HG02970 (cell line): ENCODE data around the gene PRCD.
"Not testable (repeated sequence)": the region's sequence is repeated elsewhere in the genome, so short reads cannot be mapped to it uniquely, and the experiment has no call there.

Source experiments
- ATAC-seq: cut with Tn5 transposase; IDR thresholded peaks from one replicate; pipeline ENCODE4 v1.9.1; 2021; ENCODE audit warnings: mild to moderate bottlenecking, moderate library complexity, moderate number of reproducible peaks; ENCODE audit not compliant: unreplicated experiment, low FRiP score

The PRCD gene

GRCh38 chr17:76502341-76503211 lies 37.3 kb upstream of the PRCD start:
- ATAC-seq: no peak

- ATAC-seq: no peak
Measured at GRCh38 chr17:76504117-76504516, 35.7 kb upstream of the PRCD start.

- no peak for ATAC-seq
Measured at GRCh38 chr17:76506408-76507345, 33.2 kb upstream of the PRCD start.

DNA sequence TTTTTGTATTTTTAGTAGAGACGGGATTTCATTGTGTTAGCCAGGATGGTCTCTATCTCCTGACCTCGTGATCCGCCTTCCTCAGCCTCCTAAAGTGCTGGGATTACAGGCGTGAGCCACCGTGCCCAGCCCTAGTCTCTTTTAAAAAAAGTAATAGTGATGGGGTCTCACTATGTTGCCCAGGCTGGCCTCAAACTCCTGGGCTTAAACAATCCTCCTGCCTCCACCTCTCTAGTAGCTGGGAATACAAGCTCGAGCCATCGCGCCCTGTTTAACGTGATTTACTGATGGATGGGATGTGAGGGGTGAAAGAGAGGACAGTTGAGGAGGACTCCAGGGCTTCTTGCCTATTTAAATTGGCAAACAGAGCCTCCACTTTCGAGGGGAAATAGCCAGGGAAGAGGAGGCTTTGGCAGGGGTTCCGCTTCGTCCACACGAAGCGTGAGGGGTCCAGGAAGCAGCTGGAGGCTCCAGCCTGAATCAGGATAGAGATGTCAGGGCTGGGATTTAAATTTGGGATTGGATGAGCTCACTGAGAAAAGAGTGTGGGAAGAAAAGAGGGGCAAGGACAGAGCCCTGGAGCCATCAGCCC lies 31.3 kb upstream of the PRCD start:
- ATAC-seq: not testable (repeated sequence)

DNA sequence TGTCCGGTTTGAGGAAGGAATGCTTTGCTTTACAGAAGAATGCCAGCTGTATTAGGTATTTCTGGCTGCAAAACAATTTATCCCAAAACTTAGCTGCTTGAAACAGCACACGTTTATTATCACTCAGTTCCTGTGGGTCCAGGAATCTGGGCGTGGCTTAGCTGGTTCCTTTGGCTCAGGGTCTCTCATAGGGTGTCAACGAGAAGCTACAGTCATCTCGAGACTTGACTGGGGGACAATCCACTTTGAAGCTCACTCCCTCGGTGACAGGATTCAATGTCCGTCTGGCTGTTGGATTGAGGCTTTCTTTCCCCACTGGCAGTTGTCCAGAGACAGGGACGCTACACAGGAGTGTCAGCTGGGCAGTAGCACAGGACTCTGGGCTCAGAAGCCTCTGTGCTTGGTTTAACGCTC lies 29.0 kb upstream of the PRCD start:
- no peak for ATAC-seq

- no peak for ATAC-seq
Measured at GRCh38 chr17:76511668-76512365, 28.0 kb upstream of the PRCD start.

- no peak for ATAC-seq
Measured at GRCh38 chr17:76512366-76513305, 27.2 kb upstream of the PRCD start.

GRCh38 chr17:76513306-76513692 lies 26.5 kb upstream of the PRCD start:
- no peak for ATAC-seq

- not testable (repeated sequence) for ATAC-seq
Measured at GRCh38 chr17:76514355-76514754, 25.5 kb upstream of the PRCD start.

- ATAC-seq: peak; percentile 58
Measured at GRCh38 chr17:76515274-76515949, 24.4 kb upstream of the PRCD start.

DNA sequence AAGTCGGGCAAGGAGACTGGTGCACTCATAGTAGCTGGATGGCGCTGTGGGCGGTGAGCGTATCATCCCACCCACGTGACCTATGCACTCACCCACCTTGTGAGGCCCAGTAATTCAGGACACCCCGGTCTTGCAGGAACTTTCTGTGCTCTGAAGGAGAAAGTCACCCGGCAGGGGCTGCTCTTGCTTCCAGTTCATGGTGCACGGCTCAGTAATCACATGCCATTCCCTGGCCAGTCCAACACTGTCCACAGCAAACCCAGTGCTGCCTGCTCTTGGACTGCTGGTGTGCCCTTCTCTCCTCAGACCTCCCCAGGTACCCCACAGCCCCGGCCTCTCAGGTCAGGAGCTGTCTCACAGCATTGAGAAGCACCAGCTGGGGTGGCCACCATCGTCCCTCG lies 22.2 kb upstream of the PRCD start:
- ATAC-seq: no peak

GRCh38 chr17:76519048-76519966 lies 20.5 kb upstream of the PRCD start:
- no peak for ATAC-seq

DNA sequence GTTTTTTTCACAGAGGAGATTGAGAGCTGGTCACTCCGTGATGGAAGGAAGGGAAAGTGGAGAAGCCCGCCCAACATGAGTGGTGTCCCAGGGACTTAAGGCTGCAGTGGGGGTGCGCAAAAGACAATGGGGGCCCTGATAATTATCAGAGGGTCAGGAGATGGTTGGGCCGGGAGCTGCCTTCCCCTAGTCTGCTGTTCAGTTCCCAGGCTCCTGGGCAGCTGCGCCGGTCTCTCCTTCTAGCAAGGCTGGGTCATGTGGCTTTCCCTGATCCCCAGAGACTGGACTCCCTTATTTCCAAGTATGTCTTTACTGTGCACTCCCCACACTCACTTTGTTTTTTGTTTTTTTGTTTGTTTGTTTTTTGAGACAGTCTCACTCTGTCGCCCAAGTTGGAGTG lies 18.6 kb upstream of the PRCD start:
- no peak for ATAC-seq

DNA sequence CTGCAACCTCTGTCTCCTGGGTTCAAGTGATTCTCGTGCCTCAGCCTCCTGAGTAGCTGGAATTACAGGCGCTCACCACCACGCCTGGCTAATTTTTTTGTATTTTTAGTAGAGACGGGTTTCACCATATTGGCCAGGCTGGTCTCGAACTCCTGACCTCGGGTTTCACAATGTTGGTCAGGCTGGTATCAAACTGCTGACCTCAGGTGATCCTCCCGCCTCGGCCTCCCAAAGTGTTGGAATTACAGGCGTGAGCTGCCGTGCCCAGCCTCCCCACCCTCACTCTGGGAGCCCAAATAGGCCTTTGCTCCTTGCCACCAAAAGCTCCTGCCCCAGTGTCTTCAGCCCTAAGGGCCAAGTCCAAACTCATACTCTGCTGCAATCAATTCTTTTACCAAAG lies 18.2 kb upstream of the PRCD start:
- not testable (repeated sequence) for ATAC-seq

DNA sequence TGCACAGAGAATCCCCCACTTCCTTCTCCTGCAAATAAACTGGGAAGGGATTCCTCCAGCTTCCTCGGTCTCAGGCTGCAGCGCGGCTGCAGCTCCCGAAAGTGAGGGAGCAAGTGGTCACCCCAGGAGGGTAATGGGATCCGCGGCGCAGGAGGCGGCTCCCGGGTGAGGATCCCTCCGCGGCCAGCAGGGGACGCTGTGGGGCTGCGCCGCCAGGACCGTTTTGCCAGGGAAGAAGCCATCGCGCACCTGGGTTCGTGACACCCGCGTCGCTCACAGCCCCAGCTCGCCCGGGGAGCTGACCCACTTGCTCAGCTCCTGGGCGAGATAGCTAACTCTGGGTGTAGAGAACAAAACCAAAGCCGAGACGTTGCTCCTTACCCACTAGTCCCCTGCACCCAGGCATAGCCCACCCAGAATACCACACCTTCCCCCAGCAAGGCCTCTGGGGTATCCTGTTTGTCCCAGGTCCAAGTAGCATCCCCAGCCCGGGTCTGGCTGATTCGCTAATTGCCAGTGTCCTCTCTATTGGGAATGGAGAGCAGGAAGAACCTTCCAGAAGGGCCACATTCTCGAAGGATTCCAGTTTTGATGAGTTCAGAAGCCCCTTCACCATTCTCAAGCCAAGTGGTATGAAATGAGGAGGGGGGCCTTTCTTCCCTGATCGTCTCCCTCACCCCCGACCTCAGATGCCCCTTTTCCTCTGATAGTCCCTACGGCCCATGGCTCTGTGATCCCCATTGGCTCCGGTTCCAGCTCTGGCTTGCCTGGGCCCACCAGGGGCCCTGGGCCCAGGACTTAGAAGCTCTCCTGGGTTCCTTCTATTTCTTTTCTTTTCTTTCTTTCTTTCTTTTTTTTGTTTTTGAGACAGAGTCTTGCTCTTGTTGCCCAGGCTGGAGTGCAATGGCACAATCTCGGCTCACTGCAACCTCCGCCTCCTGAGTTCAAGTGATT lies 16.5 kb upstream of the PRCD start:
- ATAC-seq: no peak
